HG02840 (cell line): ENCODE measurements around the gene LYAR.

Source experiments
- ATAC-seq: cut with Tn5 transposase; IDR thresholded peaks from one replicate; pipeline ENCODE4 v1.9.1; 2021; ENCODE audit warnings: mild to moderate bottlenecking, moderate library complexity, moderate number of reproducible peaks; ENCODE audit not compliant: unreplicated experiment, low FRiP score

LYAR gene

DNA sequence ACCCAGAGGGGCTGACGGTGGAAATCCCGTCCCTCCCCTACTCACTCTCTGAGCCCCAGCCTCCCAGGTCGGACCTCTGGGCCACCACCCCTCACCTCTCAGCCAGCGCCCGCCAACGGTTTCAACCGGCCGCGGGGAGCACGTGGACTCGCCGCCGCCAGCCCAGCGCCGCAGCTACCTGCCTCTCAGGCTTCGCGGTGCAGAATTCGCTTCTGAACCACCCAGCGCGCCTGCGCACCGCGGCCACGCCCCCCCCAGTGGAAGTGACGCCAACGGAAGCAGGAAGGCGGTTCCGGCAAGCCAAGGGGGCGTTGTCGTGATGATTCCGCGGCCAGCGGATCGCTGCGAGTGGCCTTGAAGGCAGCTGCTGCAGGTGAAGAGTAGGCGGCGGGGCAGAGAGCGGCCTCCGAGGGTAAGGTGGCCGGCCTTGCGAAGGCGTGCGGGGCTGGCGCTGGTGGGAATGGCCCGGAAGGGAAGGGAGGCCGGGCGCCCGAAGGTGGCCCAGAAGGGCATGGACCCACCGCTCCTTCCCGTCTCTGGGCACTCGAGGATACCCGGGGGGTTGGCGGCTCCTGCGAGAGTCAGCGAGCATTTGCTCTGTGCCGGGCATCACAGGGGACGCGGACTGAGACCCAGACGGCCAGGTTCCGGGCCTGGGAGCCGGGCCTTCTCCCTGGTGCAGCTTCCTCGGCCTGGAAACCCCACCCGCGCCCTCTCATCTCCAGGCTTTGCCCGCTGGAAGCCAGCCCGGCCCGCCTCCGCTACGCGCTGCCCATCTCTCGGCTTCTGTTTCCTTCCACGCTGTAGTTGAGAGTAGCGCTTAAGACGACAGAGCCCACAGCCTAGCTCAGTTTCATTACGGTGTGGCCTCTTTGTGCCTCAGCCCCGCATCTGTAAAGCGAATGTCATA lies at the start of gene LYAR, which contains the start of gene ZBTB49:
TSS of gene LYAR (minus strand) at position 214 of the 910 bp plus-strand sequence. CDS start 6,412 bp downstream, outside the sequence.
TSS of gene ZBTB49 (plus strand) at position 311 of the 910 bp plus-strand sequence. CDS start 9,695 bp downstream, outside the sequence.
- ATAC-seq, result peak; percentile 90

- ATAC-seq, result no peak
These were observed 49.6 kb upstream of the LYAR start for GRCh38 chr4:4339504-4340085.

DNA sequence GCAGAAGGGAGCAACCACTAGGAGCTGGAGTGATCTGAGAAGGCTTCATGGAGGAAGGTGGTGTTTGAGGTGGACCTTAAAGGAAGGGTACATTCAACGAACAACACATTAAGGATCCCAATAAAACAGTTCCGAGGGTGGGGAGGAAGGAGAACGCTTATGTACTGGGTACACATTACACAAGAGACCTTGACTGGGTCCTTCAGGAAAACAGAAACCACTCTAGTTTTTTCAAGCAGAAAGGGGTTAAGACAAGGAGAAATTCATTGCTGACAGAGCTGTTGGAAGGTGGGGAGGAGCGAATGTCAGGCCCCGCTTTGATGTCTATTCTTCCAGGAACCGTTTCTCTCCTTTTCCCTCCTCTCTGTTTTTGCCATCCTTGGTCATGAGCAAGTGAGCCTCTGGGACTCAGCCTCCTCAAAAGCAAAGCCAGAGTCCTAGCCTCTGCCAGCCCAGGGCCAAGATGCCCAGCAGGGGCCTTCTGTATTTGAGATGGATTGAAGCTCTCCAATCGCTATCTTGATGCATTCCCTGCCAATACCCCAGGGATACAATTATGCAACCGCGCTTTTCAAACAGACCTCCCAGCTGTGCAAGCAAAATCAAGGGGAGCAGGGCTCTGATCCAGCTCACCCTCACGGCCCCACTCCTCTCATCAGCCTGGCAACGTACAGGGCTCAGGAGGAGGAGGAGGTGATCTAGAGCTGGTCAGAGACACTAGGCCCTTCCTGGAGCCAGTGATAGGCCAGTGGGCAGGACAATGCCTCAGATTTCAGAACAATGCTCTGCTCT lies 48.5 kb upstream of the LYAR start:
- ATAC-seq, result no peak

DNA sequence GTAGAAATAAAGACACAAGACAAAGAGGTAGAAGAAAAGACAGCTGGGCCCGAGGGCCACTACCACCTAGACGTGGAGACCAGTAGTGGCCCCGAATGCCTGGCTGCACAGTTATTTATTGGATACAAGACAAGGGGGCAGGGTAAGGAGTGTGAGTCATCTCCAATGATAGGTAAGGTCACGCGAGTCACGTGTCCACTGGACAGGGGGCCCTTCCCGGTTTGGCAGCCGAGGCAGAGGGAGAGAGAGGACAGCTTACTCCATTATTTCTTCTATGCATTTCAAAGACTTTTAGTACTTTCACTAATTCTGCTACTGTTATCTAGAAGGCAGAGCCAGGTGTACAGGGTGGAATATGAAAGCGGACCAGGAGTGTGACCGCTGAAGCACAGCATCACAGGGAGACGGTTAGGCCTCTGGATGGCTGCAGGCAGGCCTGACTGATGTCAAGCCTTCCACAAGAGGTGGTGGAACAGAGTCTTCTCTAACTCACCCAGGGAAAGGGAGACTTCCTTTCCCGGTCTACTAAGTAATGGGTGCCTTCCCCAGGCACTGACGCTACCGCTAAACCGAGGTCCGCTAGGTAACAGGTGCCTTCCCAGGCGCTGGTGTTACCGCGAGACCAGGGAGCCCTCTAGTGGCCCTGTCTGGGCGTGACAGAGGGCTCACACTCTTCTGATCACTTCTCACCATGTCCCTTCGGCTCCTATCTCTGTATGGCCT lies 45.0 kb upstream of the LYAR start:
- ATAC-seq, result no peak

DNA sequence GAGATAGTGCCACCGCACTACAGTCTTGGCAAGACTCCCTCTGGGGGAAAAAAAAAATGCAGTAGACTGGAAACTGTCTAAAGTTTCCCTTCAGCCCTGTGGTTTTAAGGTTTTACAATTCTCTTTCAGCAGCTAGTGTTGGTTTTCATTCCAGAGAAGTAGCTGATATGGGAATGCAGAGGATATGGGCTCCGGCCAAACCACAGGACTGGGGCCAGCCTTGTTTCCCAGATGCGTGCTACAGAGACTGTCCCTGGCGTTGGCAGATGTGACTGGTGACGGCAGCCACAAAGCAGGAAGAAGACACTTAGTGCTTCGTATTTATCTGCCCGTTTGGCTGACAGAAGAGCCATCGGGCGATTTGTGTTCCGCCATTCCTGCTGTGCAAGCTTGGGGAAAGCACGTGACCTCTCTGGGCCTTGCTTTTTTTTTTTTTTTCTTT lies 43.3 kb upstream of the LYAR start:
- no peak for ATAC-seq

DNA sequence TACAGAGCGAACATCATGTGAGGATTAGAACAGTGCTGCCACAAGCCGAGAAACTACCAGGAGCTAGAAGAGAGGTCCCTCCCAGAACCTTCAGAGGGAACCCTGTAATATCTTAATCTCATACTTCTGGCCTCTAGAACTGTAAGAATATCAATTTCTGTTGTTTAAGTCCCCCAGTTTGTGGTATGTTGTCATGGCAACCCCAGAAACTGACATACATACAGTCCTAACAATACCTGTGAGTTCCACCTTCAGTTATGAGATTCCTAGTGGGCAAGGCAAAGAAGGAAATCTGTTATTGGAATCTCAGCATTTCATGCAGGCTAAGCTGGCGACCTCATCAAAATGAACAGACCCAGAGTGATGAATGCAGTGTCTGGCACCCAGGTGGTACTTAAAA lies 42.6 kb upstream of the LYAR start:
- ATAC-seq, result no peak

GRCh38 chr4:4330794-4331193 lies 40.8 kb upstream of the LYAR start:
- ATAC-seq, result no peak

DNA sequence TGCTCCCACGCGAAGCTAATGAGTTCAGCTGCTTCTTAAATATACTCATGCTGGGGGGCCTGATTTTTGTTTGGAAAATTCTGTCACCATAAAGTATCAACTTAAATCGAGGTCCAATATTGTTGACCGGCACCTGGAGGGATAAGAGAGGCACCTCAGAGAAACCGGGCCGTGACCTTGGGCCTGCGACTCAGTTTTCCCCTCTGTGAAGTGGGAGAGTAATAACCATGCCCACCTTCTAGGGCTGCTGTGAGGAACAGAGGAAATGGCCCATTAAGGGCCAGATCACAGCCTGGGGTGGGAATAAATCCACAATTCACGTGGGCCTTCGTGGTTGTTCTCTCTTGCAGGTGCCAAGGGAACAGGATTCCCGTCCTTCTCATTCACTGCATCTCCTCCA lies 39.5 kb upstream of the LYAR start:
- no peak for ATAC-seq

DNA sequence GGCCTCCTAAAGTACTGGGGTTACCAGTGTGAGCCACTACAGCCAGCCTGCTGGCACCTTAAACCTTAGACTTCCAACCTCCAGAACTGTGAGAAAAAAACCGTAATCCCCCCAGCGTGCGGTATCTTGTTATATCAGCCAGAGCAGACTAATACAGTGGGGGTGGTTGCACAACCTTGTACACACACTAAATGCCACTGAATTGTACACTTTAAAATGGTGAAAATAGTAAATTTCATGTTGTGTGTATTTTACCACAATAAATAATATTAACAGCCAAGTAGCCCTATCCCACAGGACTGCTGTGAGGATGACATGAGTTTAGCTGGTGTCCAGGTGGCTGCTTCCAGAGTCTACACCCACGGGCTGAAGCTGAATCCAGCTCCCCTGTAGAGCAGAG lies 38.9 kb upstream of the LYAR start:
- ATAC-seq, result no peak

GRCh38 chr4:4328206-4328605 lies 38.3 kb upstream of the LYAR start:
- no peak for ATAC-seq

GRCh38 chr4:4327652-4328121 lies 37.7 kb upstream of the LYAR start:
- no peak for ATAC-seq

DNA sequence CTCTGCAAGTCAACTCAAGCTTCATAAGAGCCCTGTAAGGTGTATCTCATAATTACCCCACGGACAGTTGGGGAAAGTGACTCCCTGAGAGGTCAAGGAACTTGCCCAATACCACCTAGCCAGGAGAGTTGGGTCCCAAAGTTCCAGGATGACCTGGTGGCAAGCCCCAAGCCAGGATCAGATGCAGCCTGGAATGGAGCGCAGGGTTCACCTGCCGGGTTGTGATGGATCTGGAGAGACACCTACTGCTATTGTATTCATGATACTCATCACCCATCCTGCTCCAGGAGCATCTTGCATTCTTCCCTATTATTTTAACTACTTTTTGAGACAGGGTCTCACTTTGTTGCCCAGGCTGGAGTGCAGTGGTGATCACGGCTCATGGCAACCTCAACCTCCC lies 36.2 kb upstream of the LYAR start:
- ATAC-seq, result no peak

GRCh38 chr4:4325321-4325720 lies 35.4 kb upstream of the LYAR start:
- no peak for ATAC-seq

- ATAC-seq, result no peak
These were observed 34.0 kb upstream of the LYAR start for GRCh38 chr4:4323705-4324534.

DNA sequence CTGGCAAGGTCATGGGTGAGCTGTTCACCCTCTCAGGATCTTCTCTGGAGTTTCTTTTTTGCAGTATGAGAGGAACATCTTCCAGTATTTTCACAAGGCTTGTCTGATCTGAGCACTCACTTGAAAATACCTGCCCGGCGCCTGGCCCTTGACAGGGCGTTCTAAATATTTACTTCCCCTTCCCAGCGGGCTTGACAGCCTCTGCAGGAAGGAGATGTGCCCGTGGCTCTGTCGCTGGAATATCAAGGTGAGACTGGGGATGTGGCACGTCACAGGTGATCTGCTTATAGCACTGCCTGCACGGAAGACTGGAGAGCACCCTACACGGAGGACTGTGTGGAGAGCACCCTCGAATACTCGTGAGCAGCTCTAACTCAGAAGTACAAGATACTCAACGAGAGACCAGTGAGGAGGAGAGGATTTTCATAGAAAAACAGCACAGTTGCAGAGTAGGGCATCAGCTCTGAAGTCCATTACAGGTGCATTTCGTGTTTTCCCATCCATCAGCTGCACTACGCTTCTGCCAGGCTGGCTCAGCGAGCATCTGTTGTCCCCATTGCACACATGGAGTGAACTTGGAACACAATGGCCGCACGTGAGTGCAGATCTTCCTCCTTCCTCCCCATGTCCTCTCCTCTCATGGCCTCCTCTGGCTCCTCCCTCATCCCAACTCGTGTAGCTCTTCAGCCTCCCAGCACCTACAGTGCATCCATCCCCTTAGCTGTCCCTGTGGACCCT lies 32.2 kb upstream of the LYAR start:
- ATAC-seq, result no peak

DNA sequence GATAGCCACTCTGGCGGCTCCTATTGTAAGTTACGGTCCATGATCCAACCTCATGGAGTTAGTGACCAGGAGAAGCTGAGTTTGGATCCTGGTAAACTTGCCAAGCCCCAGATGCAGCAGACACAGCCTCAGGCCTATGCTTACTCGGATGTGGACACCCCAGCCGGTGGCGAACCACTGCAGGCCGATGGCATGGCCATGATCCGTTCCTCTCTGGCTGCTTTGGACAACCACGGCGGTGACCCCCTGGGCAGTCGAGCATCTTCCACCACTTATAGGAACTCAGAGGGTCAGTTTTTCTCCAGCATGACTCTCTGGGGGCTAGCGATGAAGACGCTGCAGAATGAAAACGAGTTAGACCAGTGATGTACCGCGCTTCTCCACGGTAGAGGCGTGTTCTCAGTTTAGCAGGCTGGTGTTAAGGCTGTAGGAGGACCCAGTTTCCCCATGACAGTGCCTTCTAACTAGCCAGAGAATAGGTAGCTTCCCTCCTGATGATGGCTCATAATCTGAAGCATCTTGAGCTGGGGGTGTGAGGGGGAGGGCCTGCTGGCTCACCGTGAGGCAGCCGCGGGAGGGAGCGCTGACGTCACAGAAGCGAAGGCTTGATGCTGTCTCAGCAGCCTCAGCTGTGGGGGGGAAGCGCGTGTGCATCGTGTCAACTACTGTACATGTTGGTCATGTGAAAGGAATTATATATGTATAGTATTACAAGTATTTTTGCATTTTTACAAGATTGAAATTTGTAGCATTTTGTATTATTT lies 31.2 kb upstream of the LYAR start:
- ATAC-seq, result no peak

DNA sequence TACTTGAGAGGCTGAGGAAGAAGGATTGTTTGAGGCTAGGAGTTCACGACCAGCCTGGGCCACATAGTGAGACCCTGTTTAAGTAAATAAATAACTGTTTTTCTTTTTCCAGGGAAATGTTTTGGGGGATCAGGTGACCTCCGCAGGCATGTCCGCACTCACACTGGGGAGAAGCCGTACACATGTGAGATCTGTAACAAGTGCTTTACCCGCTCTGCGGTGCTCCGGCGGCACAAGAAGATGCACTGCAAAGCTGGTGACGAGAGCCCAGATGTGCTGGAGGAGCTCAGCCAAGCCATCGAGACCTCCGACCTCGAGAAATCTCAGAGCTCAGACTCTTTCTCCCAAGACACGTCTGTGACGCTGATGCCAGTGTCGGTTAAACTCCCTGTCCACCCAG lies 30.6 kb upstream of the LYAR start:
- no peak for ATAC-seq
